ENCODE results near the gene ZNF574. TPM values are rescaled to one million over a fixed set of nuclear protein-coding genes. Genes with fewer than 3 reads are reported as not detected.

Gene ZNF574
- total and polyA plus RNA-seq, 2 experiments from 2014 or later = 19.4 to 61.2 TPM

GRCh38 chr19:42086770-42087550 lies 11.0 kb downstream of the ZNF574 start:
- no peaks in the 10 kb centered on the region for H3K36me3 ChIP-seq (ENCODE audit: insufficient read depth)
- no peak for DNase-seq (ENCODE audit: low spot score)
- no peak overlapping the region for H3K27ac ChIP-seq (ENCODE audit: low read depth)
- Mint-ChIP-seq H3K27me3 (ENCODE audit: insufficient read depth, low read depth, poor library complexity) (peaks cover 13% of the 10 kb centered on the region), H3K9me3 (no peaks in the 10 kb centered on the region), H3K27ac (no peak overlapping the region; the same call in 1 of the 2 replicates), H3K4me1 (peaks cover 39% of the 10 kb centered on the region), H3K4me3 (no peak overlapping the region), H3K36me3 (ENCODE audit: low read depth) (peaks cover 9% of the 10 kb centered on the region)
- H3F3A ChIP-seq (replicated peaks; ENCODE audit: low read depth) = peaks cover 5% of the 10 kb centered on the region; the same call in 1 of the 2 replicates
- peaks cover 19% of the 10 kb centered on the region for H3K4me1 ChIP-seq (ENCODE audit: insufficient read depth)
- H2AFZ ChIP-seq = no peak overlapping the region
- TF ChIP-seq ZNF114 (CRISPR knock-in tag; IDR thresholded peaks at IDR 0.05) (no peak), ETS1 (IDR thresholded peaks at IDR 0.05) (no peak), CTCF (conservative IDR thresholded peaks at IDR 0.05; ENCODE audit: low read depth in 2 of 2) (no peak), ZNF331 (CRISPR knock-in tag; IDR thresholded peaks at IDR 0.05; ENCODE audit: low read depth) (no peak), POLR2AphosphoS5 (IDR thresholded peaks at IDR 0.05; ENCODE audit: low read depth) (no peak), CREB1 (CRISPR knock-in tag; IDR thresholded peaks at IDR 0.05; ENCODE audit: low read depth) (no peak), STAT1 (IDR thresholded peaks at IDR 0.05; ENCODE audit: unreplicated experiment) (no peak), JUNB (IDR thresholded peaks at IDR 0.05; ENCODE audit: unreplicated experiment) (no peak), EZH2 (IDR thresholded peaks at IDR 0.05; ENCODE audit: low read depth, unreplicated experiment) (no peak), EZH2phosphoT487 (IDR thresholded peaks at IDR 0.05; ENCODE audit: unreplicated experiment) (no peak), ZNF462 (CRISPR knock-in tag; IDR thresholded peaks at IDR 0.05) (no peak), NANOG (IDR thresholded peaks at IDR 0.05; ENCODE audit: borderline replicate concordance) (no peak), REST (IDR thresholded peaks at IDR 0.05; ENCODE audit: unreplicated experiment) (no peak)
- H4K20me1 ChIP-seq (replicated peaks; ENCODE audit: insufficient read depth) = peaks cover 3% of the 10 kb centered on the region; the same call in 1 of the 2 replicates
- no peak overlapping the region for H3K4me3 ChIP-seq
- no peaks in the 10 kb centered on the region for H3K9me2 ChIP-seq (ENCODE audit: insufficient read depth)
- no peak overlapping the region for H3K4me2 ChIP-seq
- H3K79me2 ChIP-seq (replicated peaks; ENCODE audit: insufficient read depth) = no peaks in the 10 kb centered on the region
- H3K27me3 ChIP-seq (ENCODE audit: insufficient read depth) = no peaks in the 10 kb centered on the region
- no peak for ATAC-seq
